ENCODE data around the gene MRPL20.
"Not testable (repeated sequence)": the region's sequence is repeated elsewhere in the genome, so short reads cannot be mapped to it uniquely, and the experiment has no call there.

The MRPL20 gene

GRCh38 chr1:1406821-1407635 lies at the start of gene MRPL20:
MRPL20 (minus strand) TSS chr1:1407293; CDS start chr1:1407217, 76 bp downstream.
- DNase-seq = peak; percentile 87

DNA sequence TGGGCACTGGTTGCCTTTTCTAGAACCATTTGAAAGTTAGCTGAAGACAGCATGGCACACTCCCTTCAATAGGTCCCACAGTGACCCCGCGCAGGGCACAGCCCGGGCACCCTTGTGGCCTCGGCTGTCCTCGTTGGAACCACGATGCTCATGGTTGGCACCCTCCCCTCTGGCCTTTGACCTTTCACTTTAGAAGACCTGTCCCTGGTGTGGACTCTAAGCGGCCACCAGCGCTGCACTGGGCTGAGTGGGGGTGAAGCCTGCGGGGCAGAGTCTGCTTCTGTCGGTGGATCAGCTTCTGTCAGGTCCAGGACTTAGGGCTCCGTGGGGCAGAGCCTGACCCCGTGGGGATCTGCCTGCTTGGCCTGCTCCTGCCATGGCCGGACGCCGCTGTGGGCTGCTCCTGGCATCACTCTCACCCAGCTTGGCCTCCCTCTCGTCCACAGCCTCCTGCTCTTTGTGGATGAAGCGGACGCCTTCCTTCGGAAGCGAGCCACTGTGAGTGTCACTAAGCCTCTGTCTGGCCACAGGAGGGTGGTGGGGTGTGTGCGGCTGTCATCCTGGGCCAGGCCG lies 49.7 kb upstream of the MRPL20 start:
- DNase-seq = not testable (repeated sequence)

- DNase-seq = not testable (repeated sequence)
Measured at GRCh38 chr1:1455934-1456333, 48.8 kb upstream of the MRPL20 start.

DNA sequence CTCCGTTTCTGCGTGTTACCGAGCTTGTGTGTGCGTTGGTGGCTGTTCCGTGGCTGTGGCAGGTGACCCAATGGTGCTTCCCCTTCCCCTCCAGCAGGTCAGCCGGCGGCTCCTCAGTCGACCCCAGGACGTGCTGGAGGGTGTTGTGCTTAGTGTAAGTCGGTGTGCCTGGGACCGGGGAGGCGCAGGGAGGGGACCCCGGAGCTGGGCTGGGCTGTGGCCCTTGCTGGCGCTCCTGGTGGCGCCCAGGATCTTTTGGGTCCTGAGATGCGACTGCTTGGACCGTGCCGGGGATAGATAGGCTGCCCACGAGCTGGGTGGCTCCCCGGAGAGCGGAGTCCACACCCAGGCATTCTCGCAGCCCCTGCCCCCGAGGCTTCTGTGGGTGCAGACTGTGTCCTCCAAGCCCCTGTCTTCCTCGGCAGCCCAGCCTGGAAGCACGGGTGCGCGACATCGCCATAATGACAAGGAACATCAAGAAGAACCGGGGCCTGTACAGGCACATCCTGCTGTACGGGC lies 48.3 kb upstream of the MRPL20 start:
- no peak for DNase-seq

GRCh38 chr1:1454286-1455056 lies 47.4 kb upstream of the MRPL20 start:
- not testable (repeated sequence) for DNase-seq

DNA sequence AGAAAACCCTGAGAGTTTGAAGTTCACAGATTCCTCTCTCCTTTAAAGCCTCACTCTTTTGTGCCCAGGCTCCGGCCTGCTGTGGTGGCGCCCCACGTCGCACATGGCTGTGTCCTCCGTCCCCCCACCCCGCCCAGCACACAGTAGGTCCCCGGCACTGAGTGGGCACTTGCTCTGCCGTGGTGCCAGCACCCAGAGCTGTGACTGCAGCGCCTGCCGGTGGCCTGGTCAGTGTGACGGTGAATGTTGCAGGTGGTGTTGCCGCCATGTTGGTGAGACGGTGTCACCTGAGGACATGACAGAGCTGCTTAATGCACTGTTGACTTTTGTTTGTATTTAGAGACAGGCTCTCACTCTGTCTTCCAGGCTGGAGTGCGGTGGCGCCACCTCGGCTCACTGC lies 45.8 kb upstream of the MRPL20 start:
- no peak for DNase-seq

DNA sequence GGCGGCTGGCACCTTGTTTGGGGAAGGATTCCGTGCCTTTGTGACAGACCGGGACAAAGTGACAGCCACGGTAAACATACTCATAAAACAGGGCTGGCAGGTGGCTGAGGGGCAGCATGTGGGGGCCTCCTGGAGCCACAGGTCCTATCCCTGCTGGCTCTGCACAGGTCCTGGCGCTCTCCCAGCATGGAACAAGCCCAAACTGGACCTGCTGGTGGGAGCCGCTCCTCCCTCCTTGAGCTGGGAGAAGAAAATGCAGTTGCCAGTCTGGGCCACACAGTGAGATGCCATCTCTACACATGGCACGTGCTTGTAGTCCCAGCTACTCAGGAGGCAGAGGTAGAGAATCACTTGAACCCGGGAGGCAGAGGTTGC lies 45.3 kb upstream of the MRPL20 start:
- DNase-seq = not testable (repeated sequence)

- no peak for DNase-seq
Measured at GRCh38 chr1:1451696-1452364, 44.7 kb upstream of the MRPL20 start.

DNA sequence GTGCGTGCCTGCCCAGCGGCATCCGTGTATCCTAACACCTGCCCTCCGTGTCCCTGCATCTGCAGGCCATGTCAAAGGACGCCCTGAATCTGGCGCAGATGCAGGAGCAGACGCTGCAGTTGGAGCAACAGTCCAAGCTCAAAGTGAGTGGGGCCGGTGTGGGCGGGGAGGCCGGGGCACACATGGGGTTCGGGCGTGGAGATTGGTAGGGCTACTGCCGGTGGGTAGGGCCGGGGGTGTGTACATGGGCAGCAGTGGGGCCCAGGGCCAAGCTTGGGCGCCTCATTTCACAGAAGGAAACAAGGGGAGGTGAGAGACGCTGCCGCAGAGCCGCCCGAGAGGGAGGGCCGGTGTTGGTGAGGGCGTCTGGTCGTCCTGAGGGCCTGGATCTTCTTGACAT lies 43.5 kb upstream of the MRPL20 start:
- not testable (repeated sequence) for DNase-seq

DNA sequence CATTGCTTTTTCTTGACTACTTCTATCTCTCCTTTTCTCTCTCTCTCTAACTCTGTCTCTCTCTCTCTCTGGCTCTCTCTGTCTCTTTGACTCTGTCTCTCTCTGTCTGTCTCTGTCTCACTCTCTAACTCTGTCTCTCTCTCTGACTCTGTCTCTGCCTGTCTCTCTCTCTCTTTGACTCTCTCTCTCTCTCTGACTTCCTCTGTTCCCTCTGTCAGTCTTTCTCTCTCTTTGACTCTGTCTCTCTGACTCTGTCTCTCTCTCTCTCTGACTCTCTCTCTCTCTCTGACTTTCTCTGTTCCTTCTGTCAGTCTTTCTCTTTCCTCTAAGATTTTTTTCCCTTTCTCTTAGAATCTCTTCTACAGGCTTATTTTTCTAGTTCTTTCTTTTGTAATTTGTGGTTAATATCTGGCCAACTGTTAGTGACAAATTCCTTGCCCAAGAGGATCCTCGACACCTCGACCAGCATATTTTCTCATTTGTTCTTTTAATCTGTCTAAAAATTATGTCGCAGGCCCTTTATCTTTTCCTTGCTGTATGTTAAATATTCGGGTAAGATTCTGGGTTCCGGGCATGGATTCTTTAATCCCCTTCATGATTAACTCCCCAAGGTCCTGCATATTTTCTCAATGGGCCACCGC lies 42.1 kb upstream of the MRPL20 start, which contains the start of gene ATAD3C:
ATAD3C (plus strand) TSS at position 591 of the 641 bp plus-strand sequence. CDS start 995 bp downstream, outside the sequence.
- DNase-seq = no peak

DNA sequence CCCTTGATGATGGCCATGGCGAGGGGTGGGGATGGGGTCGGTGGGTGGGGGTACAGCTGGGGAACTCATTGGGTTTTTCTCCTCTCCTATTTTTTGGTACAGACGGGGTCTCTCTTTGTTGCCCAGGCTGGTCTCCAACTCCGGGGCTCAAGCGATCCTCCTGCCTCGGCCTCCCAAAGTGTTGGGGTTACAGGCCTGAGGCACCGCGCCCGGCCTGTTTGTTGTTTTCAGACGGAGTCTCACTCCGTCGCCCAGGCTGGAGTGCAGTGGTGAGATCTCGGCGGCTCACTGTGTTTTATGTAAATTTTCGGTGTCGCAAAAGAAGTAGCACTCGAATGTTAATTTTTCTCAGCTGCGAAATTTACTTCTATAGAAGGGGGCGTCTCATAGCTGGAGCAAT lies 39.5 kb upstream of the MRPL20 start:
- DNase-seq = not testable (repeated sequence)

- DNase-seq = no peak
Measured at GRCh38 chr1:1442069-1442770, 35.1 kb upstream of the MRPL20 start.

GRCh38 chr1:1441002-1441888 lies 34.2 kb upstream of the MRPL20 start:
- no peak for DNase-seq

GRCh38 chr1:1440262-1441001 lies 33.3 kb upstream of the MRPL20 start:
- no peak for DNase-seq

GRCh38 chr1:1439546-1440261 lies 32.6 kb upstream of the MRPL20 start:
- DNase-seq = no peak

- DNase-seq = no peak
Measured at GRCh38 chr1:1438531-1439381, 31.7 kb upstream of the MRPL20 start.

DNA sequence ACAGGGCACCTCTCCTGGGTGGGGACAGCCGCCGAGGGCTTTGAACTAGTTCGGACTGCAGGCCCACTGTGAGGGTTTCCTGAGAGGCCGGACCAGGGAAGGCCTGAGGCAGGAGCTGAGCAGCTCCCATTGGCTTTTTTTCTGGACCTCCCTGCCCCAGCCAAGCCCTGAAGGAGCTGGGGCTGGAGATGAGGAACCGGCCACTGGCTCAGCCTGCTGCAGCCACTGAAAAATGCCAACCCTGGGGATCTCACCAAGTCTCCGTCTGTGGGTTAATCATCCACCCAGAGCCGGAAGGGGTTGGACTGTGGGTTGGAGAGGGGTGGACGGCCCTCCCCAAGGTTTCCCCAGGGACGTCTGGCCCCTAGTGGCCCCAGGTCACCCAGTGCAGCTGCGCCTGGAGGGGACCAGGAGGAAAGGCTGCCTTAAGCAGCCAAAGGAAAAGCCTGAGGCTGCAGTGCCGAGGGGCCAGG lies 30.8 kb upstream of the MRPL20 start:
- no peak for DNase-seq
